Measurements from ENCODE around the gene OR52R1. TPM values are rescaled to one million over a fixed set of nuclear protein-coding genes. Genes with fewer than 3 reads are reported as not detected.

The OR52R1 gene
- total RNA-seq, 1 donor from 2014 or later, result not detected

DNA sequence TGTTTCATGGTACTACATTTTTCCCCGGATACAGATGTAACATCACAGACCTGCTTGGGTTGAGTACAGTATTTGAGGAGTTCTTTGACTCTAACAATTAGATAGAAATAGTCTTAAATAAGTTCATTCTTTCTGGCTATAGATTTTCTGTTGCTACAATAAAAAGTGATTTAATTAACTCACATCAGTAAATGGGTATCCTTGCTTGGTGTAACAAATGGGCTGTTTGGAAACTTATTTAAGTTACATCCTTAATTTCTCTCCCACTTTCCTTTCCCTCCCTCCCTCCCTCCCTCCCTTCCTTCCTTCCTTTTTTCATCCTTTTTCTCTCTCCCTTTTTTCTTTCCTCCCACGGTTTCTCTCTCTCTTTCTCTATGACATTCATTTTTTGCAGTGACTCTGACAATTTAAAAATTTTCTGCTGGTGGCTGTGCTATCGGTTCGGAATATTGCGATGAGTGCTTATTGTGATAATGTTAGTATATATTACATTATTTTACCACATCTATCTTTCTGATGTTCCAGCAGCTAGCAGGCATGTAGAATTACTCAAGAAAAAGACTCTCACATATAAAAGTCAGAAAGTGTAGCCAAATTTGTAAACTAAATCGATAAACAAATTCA, 37.6 kb downstream of the OR52R1 start:
- Histone ChIP-seq H3K4me3 (ENCODE audit: low read depth, low read length) (no peak overlapping the region), H3K36me3 (ENCODE audit: control insufficient read depth, insufficient read depth, low read length) (no peaks in the 10 kb centered on the region), H3K27me3 (ENCODE audit: control insufficient read depth, insufficient read depth, low read length) (no peaks in the 10 kb centered on the region)
- DNase-seq (ENCODE audit: low read depth), result no peak
- FAIRE-seq, result no peak
- TF ChIP-seq, protein P1, sequence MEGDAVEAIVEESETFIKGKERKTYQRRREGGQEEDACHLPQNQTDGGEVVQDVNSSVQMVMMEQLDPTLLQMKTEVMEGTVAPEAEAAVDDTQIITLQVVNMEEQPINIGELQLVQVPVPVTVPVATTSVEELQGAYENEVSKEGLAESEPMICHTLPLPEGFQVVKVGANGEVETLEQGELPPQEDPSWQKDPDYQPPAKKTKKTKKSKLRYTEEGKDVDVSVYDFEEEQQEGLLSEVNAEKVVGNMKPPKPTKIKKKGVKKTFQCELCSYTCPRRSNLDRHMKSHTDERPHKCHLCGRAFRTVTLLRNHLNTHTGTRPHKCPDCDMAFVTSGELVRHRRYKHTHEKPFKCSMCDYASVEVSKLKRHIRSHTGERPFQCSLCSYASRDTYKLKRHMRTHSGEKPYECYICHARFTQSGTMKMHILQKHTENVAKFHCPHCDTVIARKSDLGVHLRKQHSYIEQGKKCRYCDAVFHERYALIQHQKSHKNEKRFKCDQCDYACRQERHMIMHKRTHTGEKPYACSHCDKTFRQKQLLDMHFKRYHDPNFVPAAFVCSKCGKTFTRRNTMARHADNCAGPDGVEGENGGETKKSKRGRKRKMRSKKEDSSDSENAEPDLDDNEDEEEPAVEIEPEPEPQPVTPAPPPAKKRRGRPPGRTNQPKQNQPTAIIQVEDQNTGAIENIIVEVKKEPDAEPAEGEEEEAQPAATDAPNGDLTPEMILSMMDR (IDR thresholded peaks at IDR 0.05; ENCODE audit: insufficient read depth, low read length, severe bottlenecking), result no peak

DNA sequence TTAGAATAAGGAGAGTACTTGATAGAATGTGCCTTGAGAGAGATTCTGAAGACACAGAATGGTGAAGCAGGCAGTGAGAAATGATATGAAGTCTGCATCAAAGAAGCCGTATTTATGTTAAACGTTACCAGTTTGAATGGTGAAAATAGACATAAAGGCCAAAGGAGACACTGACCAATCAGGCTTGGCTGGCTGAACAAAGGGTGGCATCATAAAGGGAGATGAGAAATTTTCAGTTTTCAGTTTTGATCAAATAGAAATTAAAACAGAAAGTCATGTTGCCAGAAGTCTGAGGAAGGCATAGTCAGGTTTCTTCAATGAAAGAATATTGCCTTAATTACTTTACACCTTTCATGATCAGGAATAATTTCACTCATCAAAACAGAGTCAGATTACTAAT, 41.1 kb downstream of the OR52R1 start:
- TF ChIP-seq, protein P1 (IDR thresholded peaks at IDR 0.05; ENCODE audit: insufficient read depth, low read length, severe bottlenecking), result no peak
- FAIRE-seq (no peak), DNase-seq (ENCODE audit: low read depth) (no peak)
- Histone ChIP-seq H3K27me3 (ENCODE audit: control insufficient read depth, insufficient read depth, low read length) (no peaks in the 10 kb centered on the region), H3K4me3 (ENCODE audit: low read depth, low read length) (no peak overlapping the region), H3K36me3 (ENCODE audit: control insufficient read depth, insufficient read depth, low read length) (no peaks in the 10 kb centered on the region)

Other genes with a start within 250 kb of the OR52R1 start
- gene OR52I2, start 222.6 kb downstream of the OR52R1 start, total RNA-seq, result not detected in 2 replicates
- not detected in 2 replicates for gene OR52I1, start 210.3 kb downstream of the OR52R1 start, total RNA-seq
- 6.8 and 9.1 TPM in 2 replicates for gene TRIM68, start 196.1 kb downstream of the OR52R1 start, total RNA-seq
- gene OR51D1, start 166.9 kb downstream of the OR52R1 start, total RNA-seq, result not detected in 2 replicates
- gene OR51E1, start 160.4 kb downstream of the OR52R1 start, total RNA-seq, result not detected in 2 replicates
- gene OR51E2, start 106.5 kb downstream of the OR52R1 start, total RNA-seq, result not detected in 2 replicates
- not detected in 2 replicates for gene MMP26, start 99.6 kb downstream of the OR52R1 start, total RNA-seq
- not detected in 2 replicates for gene OR51F1, start 34.4 kb downstream of the OR52R1 start, total RNA-seq
- not detected in 2 replicates for gene OR51F2, start 16.9 kb upstream of the OR52R1 start, total RNA-seq
- not detected in 2 replicates for gene OR51S1, start 44.8 kb upstream of the OR52R1 start, total RNA-seq
- not detected in 2 replicates for gene OR51T1, start 77.5 kb upstream of the OR52R1 start, total RNA-seq
- not detected in 2 replicates for gene OR51A7, start 99.4 kb upstream of the OR52R1 start, total RNA-seq
- not detected in 2 replicates for gene OR51G2, start 115.0 kb upstream of the OR52R1 start, total RNA-seq
- not detected in 2 replicates for gene OR51G1, start 120.0 kb upstream of the OR52R1 start, total RNA-seq
- not detected in 2 replicates for gene OR51A4, start 143.2 kb upstream of the OR52R1 start, total RNA-seq
- gene OR51A2, start 151.3 kb upstream of the OR52R1 start, total RNA-seq, result not detected in 2 replicates
- gene OR51L1, start 190.5 kb upstream of the OR52R1 start, total RNA-seq, result not detected in 2 replicates
- gene OR52J3, start 242.1 kb upstream of the OR52R1 start, total RNA-seq, result not detected in 2 replicates